ENCODE measurements around the gene CYB561D1. TPM values are rescaled to one million over a fixed set of nuclear protein-coding genes. Genes with fewer than 3 reads are reported as not detected.

CYB561D1 gene
- total RNA-seq, 1 experiment from 2014 or later: 7.1 TPM

DNA sequence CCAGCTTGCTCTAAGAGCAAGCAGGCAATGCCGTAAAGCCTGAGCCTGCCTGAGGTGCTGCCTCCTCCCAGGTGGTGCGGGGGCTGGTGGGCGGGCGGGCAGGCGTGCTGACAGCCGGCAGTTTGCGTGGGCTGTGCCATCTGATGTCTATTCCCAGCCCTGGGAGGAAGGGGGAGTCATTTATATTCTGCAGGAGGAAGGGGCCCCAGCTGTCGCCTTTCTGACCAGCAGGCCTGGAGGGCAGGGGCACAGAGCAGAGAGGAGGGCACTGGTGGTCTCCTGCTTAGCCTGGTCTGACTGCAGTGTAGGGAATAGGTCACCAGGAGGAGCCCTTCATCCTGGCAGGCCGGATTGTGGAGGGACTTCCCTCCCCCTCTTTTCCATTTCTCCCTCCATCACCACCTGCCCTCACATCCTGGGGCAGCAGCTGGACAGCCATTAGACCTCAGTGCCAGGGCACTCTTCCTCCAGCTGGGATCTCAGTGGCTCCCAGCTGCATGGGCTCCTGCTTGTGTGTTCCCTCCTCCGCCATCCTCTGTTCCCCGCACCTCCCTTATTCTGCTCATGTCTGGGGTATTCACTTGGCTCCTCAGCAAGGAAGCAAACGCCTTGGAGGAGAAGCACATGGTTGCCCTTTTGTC is 4.4 kb downstream of the CYB561D1 start:
- no peak overlapping the region for H2AFZ ChIP-seq (ENCODE audit: low read length)
- no peak overlapping the region for H3K9ac ChIP-seq (ENCODE audit: low read length)
- peaks cover 20% of the 10 kb centered on the region for H3K79me2 ChIP-seq (ENCODE audit: low read length)
- no peaks in the 10 kb centered on the region for H3K27me3 ChIP-seq (ENCODE audit: low read length)
- H4K20me1 ChIP-seq (ENCODE audit: insufficient read depth, low read depth, low read length): peaks cover 13% of the 10 kb centered on the region; the same call in 1 of the 2 replicates
- H3K27ac ChIP-seq (ENCODE audit: low read length): no peak overlapping the region
- no peak overlapping the region for H3K4me2 ChIP-seq (ENCODE audit: low read depth, low read length, poor library complexity, severe bottlenecking)
- H3K4me1 ChIP-seq (ENCODE audit: low read length): peaks cover 34% of the 10 kb centered on the region
- DNase-seq: peak; percentile 54
- H3K9me3 ChIP-seq (ENCODE audit: low read length): no peaks in the 10 kb centered on the region
- peaks cover 15% of the 10 kb centered on the region; the same call in 1 of the 2 replicates for H3K36me3 ChIP-seq (ENCODE audit: insufficient read depth, low read length)
- no peaks in the 10 kb centered on the region for H3K9me2 ChIP-seq (replicated peaks; ENCODE audit: insufficient read depth, low read length)
- no peak overlapping the region for H3K4me3 ChIP-seq (ENCODE audit: low read length)

DNA sequence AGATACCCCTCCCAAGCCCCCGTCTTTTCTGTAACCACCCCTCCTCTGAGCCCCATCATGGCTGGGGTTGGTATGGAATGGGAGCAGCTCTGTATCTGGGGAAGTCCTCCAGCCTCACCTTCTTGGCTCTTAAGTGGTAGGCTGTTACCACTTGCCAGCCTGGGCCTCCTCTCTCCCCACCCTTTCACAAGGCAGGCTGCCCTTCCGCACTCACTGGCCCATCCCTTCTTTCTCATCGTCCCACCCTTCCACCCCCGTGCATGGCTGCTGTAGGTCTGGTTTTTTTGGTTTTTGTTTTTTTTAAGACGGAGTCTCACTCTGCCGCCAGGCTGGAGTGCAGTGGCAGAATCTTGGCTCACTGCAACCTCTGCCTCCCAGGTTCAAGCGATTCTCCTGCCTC is 5.2 kb downstream of the CYB561D1 start:
- no peak for DNase-seq
- H3K9me3 ChIP-seq (ENCODE audit: low read length): no peaks in the 10 kb centered on the region
- H3K9me2 ChIP-seq (replicated peaks; ENCODE audit: insufficient read depth, low read length): no peaks in the 10 kb centered on the region
- no peak overlapping the region for H3K4me2 ChIP-seq (ENCODE audit: low read depth, low read length, poor library complexity, severe bottlenecking)
- H3K4me3 ChIP-seq (ENCODE audit: low read length): no peak overlapping the region
- H3K9ac ChIP-seq (ENCODE audit: low read length): no peak overlapping the region
- peaks cover 30% of the 10 kb centered on the region for H3K4me1 ChIP-seq (ENCODE audit: low read length)
- H3K79me2 ChIP-seq (ENCODE audit: low read length): peaks cover 20% of the 10 kb centered on the region
- H3K27me3 ChIP-seq (ENCODE audit: low read length): no peaks in the 10 kb centered on the region
- no peak overlapping the region for H3K27ac ChIP-seq (ENCODE audit: low read length)
- H2AFZ ChIP-seq (ENCODE audit: low read length): no peak overlapping the region
- peaks cover 15% of the 10 kb centered on the region; the same call in 1 of the 2 replicates for H3K36me3 ChIP-seq (ENCODE audit: insufficient read depth, low read length)
- peaks cover 13% of the 10 kb centered on the region; the same call in 1 of the 2 replicates for H4K20me1 ChIP-seq (ENCODE audit: insufficient read depth, low read depth, low read length)

DNA sequence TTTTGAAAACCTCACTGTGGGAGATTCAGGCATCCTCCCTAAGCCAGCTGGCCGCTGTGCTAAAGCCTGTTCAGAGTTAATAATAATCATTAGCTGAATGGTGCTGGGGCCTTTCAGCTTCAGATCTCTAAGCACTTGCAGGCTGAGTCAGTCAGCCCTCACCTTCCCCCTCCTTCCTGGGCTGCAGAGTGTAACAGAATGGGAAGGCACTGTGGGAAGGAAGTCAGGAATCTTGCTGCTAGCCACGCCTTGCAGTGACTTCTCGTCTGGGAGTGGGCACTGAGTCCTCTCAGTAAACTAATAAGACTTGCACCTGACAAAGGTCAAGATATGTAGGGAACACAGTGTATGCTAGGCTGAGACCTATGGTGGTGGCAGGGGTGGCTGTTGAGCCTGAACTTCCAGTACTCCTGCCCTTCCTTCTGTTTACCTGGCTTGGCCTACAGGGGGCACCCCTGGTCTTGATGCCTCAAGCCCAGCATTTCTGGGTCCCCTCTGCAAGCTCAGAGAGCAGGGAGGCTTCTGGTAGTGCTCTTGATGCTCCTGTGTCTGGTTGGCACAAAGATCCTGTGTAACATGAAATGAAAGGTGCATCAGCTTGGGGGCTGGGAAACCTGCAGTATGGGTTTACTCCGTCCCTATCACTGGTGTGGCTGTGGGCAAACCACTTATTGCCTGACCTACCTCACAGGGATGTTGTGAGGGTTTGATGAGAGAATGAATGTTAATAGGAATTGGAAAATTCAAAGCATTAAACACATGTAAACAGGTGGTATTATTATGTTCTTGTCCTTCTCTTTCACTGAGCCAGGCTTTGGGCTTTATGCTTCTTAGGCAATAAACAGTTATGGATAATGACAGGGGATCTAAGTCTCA is 6.0 kb downstream of the CYB561D1 start:
- Histone ChIP-seq H3K4me2 (ENCODE audit: low read depth, low read length, poor library complexity, severe bottlenecking) (no peak overlapping the region), H3K36me3 (ENCODE audit: insufficient read depth, low read length) (peaks cover 15% of the 10 kb centered on the region; the same call in 1 of the 2 replicates), H3K79me2 (ENCODE audit: low read length) (peaks cover 12% of the 10 kb centered on the region)

DNA sequence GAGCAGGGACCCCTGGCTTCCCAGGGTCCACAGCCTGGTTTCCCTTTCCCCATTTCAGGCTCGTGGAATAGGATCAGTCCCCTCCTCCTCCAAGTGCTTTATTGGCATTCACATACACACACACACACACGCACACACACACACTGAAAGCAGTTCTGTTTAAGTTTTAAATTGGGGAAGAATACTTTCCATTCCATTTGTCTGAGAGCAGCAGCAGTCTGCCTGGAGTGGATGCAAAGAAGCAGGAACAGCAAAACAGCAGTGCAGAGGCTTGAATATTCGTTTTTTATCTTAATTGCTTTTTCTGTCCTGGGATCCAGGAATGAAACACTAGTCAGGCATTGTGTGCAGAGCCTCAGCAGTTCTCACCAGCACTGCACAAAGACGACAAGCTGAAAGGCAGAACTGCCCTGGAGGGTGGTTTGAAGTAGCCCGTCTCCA is 7.1 kb downstream of the CYB561D1 start:
- no peak overlapping the region for H3K27ac ChIP-seq (ENCODE audit: low read length)
- peaks cover 19% of the 10 kb centered on the region for H3K4me1 ChIP-seq (ENCODE audit: low read length)
- no peak overlapping the region for H2AFZ ChIP-seq (ENCODE audit: low read length)
- peaks cover 2% of the 10 kb centered on the region for H3K79me2 ChIP-seq (ENCODE audit: low read length)
- H3K9ac ChIP-seq (ENCODE audit: low read length): no peak overlapping the region
- H4K20me1 ChIP-seq (ENCODE audit: insufficient read depth, low read depth, low read length): peaks cover 13% of the 10 kb centered on the region; the same call in 1 of the 2 replicates
- no peak for DNase-seq
- no peaks in the 10 kb centered on the region for H3K27me3 ChIP-seq (ENCODE audit: low read length)
- H3K36me3 ChIP-seq (ENCODE audit: insufficient read depth, low read length): peaks cover 13% of the 10 kb centered on the region; the same call in 1 of the 2 replicates
- H3K4me3 ChIP-seq (ENCODE audit: low read length): no peak overlapping the region
- H3K9me2 ChIP-seq (replicated peaks; ENCODE audit: insufficient read depth, low read length): no peaks in the 10 kb centered on the region
- H3K4me2 ChIP-seq (ENCODE audit: low read depth, low read length, poor library complexity, severe bottlenecking): no peak overlapping the region
- no peaks in the 10 kb centered on the region for H3K9me3 ChIP-seq (ENCODE audit: low read length)

More for the DNA sequence above, 6.0 kb downstream of the CYB561D1 start:
- Histone ChIP-seq H3K9ac (ENCODE audit: low read length) (no peak overlapping the region), H3K4me1 (ENCODE audit: low read length) (peaks cover 27% of the 10 kb centered on the region), H3K27ac (ENCODE audit: low read length) (no peak overlapping the region), H3K27me3 (ENCODE audit: low read length) (no peaks in the 10 kb centered on the region), H2AFZ (ENCODE audit: low read length) (no peak overlapping the region), H3K4me3 (ENCODE audit: low read length) (no peak overlapping the region), H4K20me1 (ENCODE audit: insufficient read depth, low read depth, low read length) (peaks cover 13% of the 10 kb centered on the region; the same call in 1 of the 2 replicates), H3K9me3 (ENCODE audit: low read length) (no peaks in the 10 kb centered on the region), H3K9me2 (replicated peaks; ENCODE audit: insufficient read depth, low read length) (no peaks in the 10 kb centered on the region)
- DNase-seq: peak; percentile 87

DNA sequence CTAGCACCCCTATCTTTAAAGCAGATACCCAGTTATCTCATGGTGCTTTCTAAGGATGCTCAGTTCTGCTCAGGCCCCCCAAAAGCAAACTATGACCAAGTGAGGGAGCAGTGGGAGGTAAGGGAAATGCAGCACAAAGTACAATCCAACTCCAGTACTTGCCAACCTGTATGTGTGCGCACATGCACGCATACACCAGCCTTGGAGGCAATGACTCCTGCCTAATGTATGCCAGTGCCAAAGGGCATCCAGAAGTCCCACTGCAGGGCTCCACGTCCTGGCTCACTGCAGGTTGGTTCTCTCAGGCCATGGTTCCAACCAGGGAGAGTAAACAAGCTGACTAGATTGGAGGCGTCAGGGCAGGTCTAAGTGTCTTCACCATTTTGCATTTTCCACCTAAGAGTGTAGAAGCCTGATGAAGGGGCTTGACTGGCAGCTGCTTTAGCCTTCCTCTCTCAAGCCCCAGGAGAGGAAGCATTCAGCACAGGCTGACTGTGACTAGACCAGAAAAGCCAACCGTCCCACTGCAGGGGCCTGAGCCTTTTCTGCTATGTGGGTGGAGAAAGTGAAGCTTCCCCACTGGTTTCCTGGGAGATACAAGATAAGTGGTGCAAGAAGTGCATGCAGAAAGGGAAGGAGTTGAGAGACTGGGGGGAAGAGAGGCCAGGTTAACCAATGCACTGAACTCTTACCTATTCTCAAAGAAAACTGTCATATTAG is 7.9 kb downstream of the CYB561D1 start:
- Histone ChIP-seq H3K9me2 (replicated peaks; ENCODE audit: insufficient read depth, low read length) (no peaks in the 10 kb centered on the region), H3K27ac (ENCODE audit: low read length) (no peak overlapping the region), H3K4me1 (ENCODE audit: low read length) (peaks cover 19% of the 10 kb centered on the region), H3K9ac (ENCODE audit: low read length) (no peak overlapping the region), H3K4me2 (ENCODE audit: low read depth, low read length, poor library complexity, severe bottlenecking) (no peak overlapping the region), H4K20me1 (ENCODE audit: insufficient read depth, low read depth, low read length) (peaks cover 13% of the 10 kb centered on the region; the same call in 1 of the 2 replicates), H3K4me3 (ENCODE audit: low read length) (no peak overlapping the region), H3K36me3 (ENCODE audit: insufficient read depth, low read length) (peaks cover 9% of the 10 kb centered on the region; the same call in 1 of the 2 replicates), H3K79me2 (ENCODE audit: low read length) (no peaks in the 10 kb centered on the region; the same call in 1 of the 2 replicates), H2AFZ (ENCODE audit: low read length) (no peak overlapping the region), H3K9me3 (ENCODE audit: low read length) (no peaks in the 10 kb centered on the region), H3K27me3 (ENCODE audit: low read length) (no peaks in the 10 kb centered on the region)
- no peak for DNase-seq

DNA sequence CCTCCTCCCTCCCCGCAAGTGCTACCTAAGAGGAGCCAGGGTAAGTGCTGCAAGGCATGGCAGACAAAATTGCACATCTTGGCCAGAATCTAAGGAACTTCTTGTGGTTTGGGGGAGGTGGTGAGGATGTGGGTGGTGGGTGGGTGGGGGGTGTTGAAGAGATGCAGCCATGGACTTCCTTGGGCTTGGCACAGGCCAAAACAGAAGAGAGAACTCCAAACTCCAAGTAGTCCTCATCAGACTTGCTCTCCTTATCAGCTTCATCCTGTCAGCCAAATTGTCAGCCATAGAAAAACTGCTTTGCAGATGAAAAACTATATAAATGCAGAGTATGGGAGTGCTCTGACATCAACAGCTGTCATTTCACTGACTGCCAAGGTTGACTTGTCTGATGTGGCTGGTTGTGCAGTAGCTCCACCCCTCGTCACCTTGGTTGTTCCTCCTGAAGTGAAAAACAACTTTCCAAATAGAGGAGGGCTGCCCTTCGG is 8.5 kb downstream of the CYB561D1 start:
- Histone ChIP-seq H3K9ac (ENCODE audit: low read length) (no peak overlapping the region), H3K4me2 (ENCODE audit: low read depth, low read length, poor library complexity, severe bottlenecking) (no peak overlapping the region), H3K4me1 (ENCODE audit: low read length) (peaks cover 17% of the 10 kb centered on the region), H3K27me3 (ENCODE audit: low read length) (no peaks in the 10 kb centered on the region), H3K27ac (ENCODE audit: low read length) (no peak overlapping the region), H3K36me3 (ENCODE audit: insufficient read depth, low read length) (peaks cover 9% of the 10 kb centered on the region; the same call in 1 of the 2 replicates), H3K9me3 (ENCODE audit: low read length) (no peaks in the 10 kb centered on the region), H4K20me1 (ENCODE audit: insufficient read depth, low read depth, low read length) (peaks cover 13% of the 10 kb centered on the region; the same call in 1 of the 2 replicates), H3K79me2 (ENCODE audit: low read length) (no peaks in the 10 kb centered on the region; the same call in 1 of the 2 replicates), H3K4me3 (ENCODE audit: low read length) (no peak overlapping the region), H2AFZ (ENCODE audit: low read length) (no peak overlapping the region), H3K9me2 (replicated peaks; ENCODE audit: insufficient read depth, low read length) (no peaks in the 10 kb centered on the region)
- no peak for DNase-seq

DNA sequence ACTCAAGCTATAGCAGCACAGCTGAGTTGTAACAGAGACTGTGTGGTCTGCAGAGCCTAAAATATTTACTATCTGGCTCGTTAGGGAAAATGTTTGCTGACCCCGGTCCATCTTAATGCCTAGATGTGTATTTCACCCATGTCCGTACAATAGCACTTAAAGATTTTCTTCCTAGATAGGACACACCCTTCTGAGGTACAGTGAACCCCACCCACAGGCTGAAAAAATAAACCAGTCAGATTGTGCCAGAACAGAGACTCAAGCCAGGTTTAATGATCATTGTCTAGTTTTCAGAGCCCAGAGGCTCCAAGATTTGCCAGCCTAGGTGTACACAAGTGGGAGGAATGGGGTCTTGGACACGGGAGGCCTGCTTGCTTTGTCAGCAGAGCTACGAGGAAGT is 10.0 kb downstream of the CYB561D1 start:
- H3K27me3 ChIP-seq (ENCODE audit: low read length): no peaks in the 10 kb centered on the region
- H3K9me3 ChIP-seq (ENCODE audit: low read length): no peaks in the 10 kb centered on the region
- H4K20me1 ChIP-seq (ENCODE audit: insufficient read depth, low read depth, low read length): peaks cover 9% of the 10 kb centered on the region; the same call in 1 of the 2 replicates
- H2AFZ ChIP-seq (ENCODE audit: low read length): no peak overlapping the region
- H3K4me3 ChIP-seq (ENCODE audit: low read length): no peak overlapping the region
- H3K9ac ChIP-seq (ENCODE audit: low read length): no peak overlapping the region
- no peak for DNase-seq
- H3K27ac ChIP-seq (ENCODE audit: low read length): no peak overlapping the region
- peaks cover 2% of the 10 kb centered on the region; the same call in 1 of the 2 replicates for H3K4me1 ChIP-seq (ENCODE audit: low read length)
- H3K9me2 ChIP-seq (replicated peaks; ENCODE audit: insufficient read depth, low read length): no peaks in the 10 kb centered on the region
- H3K36me3 ChIP-seq (ENCODE audit: insufficient read depth, low read length): peaks cover 9% of the 10 kb centered on the region; the same call in 1 of the 2 replicates
- H3K4me2 ChIP-seq (ENCODE audit: low read depth, low read length, poor library complexity, severe bottlenecking): no peak overlapping the region
- H3K79me2 ChIP-seq (ENCODE audit: low read length): no peaks in the 10 kb centered on the region

All from Karpas-422 (cell line).